Astrocyte of the spinal cord (primary cell): ENCODE results near the gene PTMS.

Source experiments
- DNase-seq: peaks from one replicate; pipeline ENCODE4 v3.0.0; 2011; ENCODE audit warnings: low read depth, low spot score
- H3K4me3 ChIP-seq: 2 replicates; pipeline ENCODE4 v1.5.1; 2011; ENCODE audit warnings: low read depth, mild to moderate bottlenecking, low read length, moderate library complexity
- in situ Hi-C: cut with HindIII; loops from 2 replicates; pipeline ENCODE4 v1.10.0; 2017; ENCODE audit warnings: low sequenced_read_pairs
- TF ChIP-seq, protein P1 (sequence below): IDR thresholded peaks from 2 replicates; pipeline ENCODE4 v1.5.1; 2012; ENCODE audit warnings: low read depth, mild to moderate bottlenecking, low read length, inconsistent platforms

PTMS gene

DNA sequence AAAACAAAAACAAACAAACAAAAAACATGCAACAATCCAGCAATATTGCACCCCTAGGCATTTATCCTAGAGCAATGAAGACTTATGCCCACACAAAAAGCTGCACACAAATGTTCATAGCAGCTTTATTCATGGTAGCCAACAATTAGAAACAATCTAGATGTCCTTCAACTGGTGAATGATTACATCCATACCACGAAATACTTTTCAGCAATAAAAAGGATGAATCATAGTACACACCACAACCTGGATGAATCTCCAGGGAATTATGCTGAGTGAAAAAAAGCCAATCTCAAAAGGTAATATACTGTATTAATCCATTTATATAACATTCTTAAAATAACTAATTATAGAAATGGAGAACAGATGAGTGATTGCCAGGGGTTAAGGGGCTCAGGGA lies 41.0 kb downstream of the PTMS start:
- TF ChIP-seq, protein P1, sequence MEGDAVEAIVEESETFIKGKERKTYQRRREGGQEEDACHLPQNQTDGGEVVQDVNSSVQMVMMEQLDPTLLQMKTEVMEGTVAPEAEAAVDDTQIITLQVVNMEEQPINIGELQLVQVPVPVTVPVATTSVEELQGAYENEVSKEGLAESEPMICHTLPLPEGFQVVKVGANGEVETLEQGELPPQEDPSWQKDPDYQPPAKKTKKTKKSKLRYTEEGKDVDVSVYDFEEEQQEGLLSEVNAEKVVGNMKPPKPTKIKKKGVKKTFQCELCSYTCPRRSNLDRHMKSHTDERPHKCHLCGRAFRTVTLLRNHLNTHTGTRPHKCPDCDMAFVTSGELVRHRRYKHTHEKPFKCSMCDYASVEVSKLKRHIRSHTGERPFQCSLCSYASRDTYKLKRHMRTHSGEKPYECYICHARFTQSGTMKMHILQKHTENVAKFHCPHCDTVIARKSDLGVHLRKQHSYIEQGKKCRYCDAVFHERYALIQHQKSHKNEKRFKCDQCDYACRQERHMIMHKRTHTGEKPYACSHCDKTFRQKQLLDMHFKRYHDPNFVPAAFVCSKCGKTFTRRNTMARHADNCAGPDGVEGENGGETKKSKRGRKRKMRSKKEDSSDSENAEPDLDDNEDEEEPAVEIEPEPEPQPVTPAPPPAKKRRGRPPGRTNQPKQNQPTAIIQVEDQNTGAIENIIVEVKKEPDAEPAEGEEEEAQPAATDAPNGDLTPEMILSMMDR: no peak
- DNase-seq: no peak
- in situ Hi-C loops: no loop called here
- H3K4me3 ChIP-seq: no peak overlapping the region

DNA sequence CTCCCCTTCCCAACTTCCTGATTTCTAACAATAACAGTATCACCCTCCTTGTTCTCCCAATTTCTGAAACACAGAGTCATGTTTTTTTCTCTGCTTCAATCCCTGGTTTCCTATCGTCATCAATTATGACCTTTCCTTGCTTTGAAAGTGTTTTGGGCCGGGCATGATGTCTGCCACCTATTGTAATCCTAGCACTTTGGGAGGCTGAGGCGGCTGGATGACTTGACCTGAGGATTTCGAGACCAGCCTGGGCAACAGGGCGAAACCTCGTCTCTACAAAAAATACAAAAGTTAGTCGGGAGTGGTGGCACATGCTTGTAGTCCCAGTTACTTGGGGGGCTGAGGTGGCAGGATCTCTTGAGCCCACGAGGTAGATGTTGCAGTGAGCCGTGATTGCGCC lies 42.9 kb downstream of the PTMS start:
- no peak overlapping the region for H3K4me3 ChIP-seq
- TF ChIP-seq, protein P1: no peak
- no peak for DNase-seq
- in situ Hi-C loops: no loop called here

DNA sequence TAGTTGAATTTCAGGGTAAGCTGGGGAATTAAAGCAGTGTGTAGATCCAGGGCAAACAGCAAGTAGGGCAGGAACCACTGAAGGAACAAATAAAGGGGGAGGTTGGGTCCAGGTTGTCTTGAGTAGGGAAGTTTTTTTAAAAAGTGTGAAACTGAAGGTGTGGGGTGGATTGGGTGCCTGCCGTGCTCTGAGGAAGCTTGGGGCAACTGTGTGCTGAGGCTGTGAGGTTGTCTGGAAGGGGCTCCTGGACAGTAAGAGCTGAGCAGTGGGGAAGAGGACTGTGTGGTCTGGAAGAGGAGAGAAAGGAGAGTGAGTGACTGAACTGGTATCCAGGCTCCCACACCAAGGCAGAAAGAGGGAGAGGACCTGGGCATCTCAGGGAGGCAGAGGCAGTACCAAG lies 44.6 kb downstream of the PTMS start:
- in situ Hi-C loops: no loop called here
- TF ChIP-seq, protein P1: no peak
- no peak for DNase-seq
- H3K4me3 ChIP-seq: no peak overlapping the region

DNA sequence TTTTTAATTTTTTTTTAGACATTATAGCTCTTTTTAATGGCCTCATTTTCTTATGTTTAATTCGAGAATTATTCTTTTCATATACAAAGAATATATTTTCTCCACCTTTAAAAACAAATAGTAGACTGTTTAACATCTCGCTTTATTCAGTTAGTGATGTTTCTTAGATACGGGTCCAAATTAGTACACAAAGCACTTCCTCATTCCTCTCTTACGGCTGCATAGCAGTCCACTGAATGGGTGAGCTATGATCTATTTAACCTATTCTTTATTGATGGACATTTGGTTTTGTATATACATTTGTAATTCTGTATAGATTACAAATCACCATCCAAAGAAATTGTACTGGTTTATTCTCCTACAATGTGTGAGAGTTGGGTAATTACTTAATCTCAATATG lies 47.2 kb downstream of the PTMS start:
- TF ChIP-seq, protein P1: no peak
- no peak overlapping the region for H3K4me3 ChIP-seq
- DNase-seq: no peak
- in situ Hi-C loops: no loop called here

DNA sequence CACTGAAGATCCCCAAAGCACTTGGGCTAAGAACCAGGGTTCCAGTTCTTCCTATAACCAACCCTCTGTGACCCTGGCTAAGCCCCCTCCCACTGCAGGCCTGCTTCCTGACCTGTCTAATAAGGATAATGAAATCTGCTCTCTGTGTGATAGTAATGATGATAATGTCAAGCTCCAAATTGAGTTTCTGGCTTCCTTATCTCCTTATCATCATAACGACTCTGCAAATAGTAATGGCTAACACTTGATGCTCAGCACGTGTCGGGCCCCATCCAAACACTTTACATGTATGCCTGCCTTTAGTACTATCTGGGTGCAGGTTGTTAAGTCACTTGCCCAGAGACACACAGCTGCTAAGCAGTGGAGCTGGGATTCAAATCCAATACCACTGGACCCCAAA lies 50.4 kb downstream of the PTMS start:
- no peak overlapping the region for H3K4me3 ChIP-seq
- TF ChIP-seq, protein P1: no peak
- in situ Hi-C loops: no loop called here
- no peak for DNase-seq

DNA sequence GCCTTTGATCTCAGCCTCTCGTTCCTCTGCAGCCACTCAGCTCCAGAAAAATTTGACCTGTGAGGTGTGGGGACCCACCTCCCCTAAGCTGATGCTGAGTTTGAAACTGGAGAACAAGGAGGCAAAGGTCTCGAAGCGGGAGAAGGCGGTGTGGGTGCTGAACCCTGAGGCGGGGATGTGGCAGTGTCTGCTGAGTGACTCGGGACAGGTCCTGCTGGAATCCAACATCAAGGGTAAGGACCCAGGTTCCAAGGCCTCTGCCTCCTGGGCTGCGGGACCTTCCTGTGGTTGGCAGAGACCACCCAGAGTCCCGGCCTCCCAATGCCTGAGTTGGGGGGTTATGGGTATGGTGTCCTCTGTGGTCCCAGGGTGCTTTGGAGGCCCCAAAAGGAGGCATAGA lies 50.9 kb downstream of the PTMS start:
- TF ChIP-seq, protein P1: no peak
- in situ Hi-C loops: no loop called here

DNA sequence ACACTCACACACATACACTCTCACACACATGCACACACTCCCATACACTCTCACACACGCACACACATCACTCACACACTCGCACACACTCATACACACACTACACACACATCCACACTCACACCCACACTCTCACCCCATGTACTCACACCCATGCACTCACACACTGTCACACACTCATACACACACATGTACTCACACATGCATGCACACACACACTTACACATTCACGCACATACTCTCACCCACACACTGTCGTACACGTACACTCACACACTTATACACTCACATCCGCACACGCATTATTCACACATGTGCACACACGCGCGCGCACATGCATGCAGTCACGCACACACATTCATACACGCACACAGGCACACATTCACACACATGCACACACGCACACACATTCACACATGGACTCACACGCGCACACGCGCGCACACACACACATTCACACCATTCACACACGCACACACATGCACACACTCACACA lies 51.5 kb downstream of the PTMS start:
- DNase-seq: no peak
- in situ Hi-C loops: no loop called here
- no peak overlapping the region for H3K4me3 ChIP-seq
- TF ChIP-seq, protein P1: no peak

More for the DNA sequence above, 50.9 kb downstream of the PTMS start:
- H3K4me3 ChIP-seq: no peak overlapping the region
- no peak for DNase-seq
